Smooth muscle cell (in vitro differentiated cells): ENCODE results near the gene FTO. TPM values are rescaled to one million over a fixed set of nuclear protein-coding genes. Genes with fewer than 3 reads are reported as not detected.
A peak's percentile ranks its signal among the peaks of the same experiment; 100 is the strongest.

Source experiments
- DNase-seq: peaks from one replicate; lab custom pipeline; 2025; ENCODE audit not compliant: unreplicated experiment; lab: John Stamatoyannopoulos, UW
- H2AFZ ChIP-seq: fragments of 200-600 bp; sonication (generic); 2 replicates; pipeline ENCODE4 v1.6.0; 2016; ENCODE audit warnings: antibody characterized with exemption, low read depth, mild to moderate bottlenecking
- H3F3A ChIP-seq: fragments of 200-600 bp; sonication (generic); 2 replicates; pipeline ENCODE4 v1.6.0; 2017; ENCODE audit warnings: antibody characterized with exemption, low read depth
- H3K27ac ChIP-seq: fragments of 200-600 bp; sonication (generic); 2 replicates; pipeline ENCODE4 v1.5.1; 2016; ENCODE audit warnings: low read depth, mild to moderate bottlenecking
- H3K27me3 ChIP-seq: fragments of 200-600 bp; sonication (generic); 2 replicates; pipeline ENCODE4 v1.6.1; 2016; ENCODE audit warnings: low read depth, mild to moderate bottlenecking
- H3K36me3 ChIP-seq: fragments of 200-600 bp; sonication (generic); 2 replicates; pipeline ENCODE4 v1.5.1; 2016; ENCODE audit warnings: low read depth
- H3K4me1 ChIP-seq: fragments of 200-600 bp; sonication (generic); 2 replicates; pipeline ENCODE4 v1.5.1; 2016; ENCODE audit warnings: low read depth
- H3K4me2 ChIP-seq: fragments of 200-600 bp; sonication (generic); 2 replicates; pipeline ENCODE4 v1.6.0; 2016; ENCODE audit warnings: mild to moderate bottlenecking
- H3K4me3 ChIP-seq: fragments of 200-600 bp; sonication (generic); 2 replicates; pipeline ENCODE4 v1.5.1; 2016; ENCODE audit warnings: mild to moderate bottlenecking
- H3K79me2 ChIP-seq: fragments of 200-600 bp; sonication (generic); 2 replicates; pipeline ENCODE4 v1.6.0; 2016; ENCODE audit warnings: low read depth, mild to moderate bottlenecking
- H3K9ac ChIP-seq: fragments of 200-600 bp; sonication (generic); 2 replicates; pipeline ENCODE4 v1.6.0; 2016; ENCODE audit warnings: low read depth
- H3K9me3 ChIP-seq: fragments of 200-600 bp; sonication (generic); replicated peaks from 2 replicates; pipeline ENCODE4 v1.5.1; 2016; ENCODE audit warnings: low read depth
- H4K20me1 ChIP-seq: fragments of 200-600 bp; sonication (generic); 2 replicates; pipeline ENCODE4 v1.6.0; 2016; ENCODE audit warnings: low read depth
- WGBS: methylation state at CpG from one replicate; pipeline ENCODE4 v1.1.7; 2016; ENCODE audit warnings: low lambda C conversion rate; 5-methylcytosine and 5-hydroxymethylcytosine counted together
- polyA plus RNA-seq: library from polyadenylated mRNA; unstranded; fragments of >200 nt; fragmentation: Nextera tagmentation; extraction: Ambion mirVana; gene quantifications from 2 replicates; pipeline ENCODE4 v1.2.1, GENCODE V29; 2016
- total RNA-seq: library from RNA; depleted of rRNA; stranded (reverse); fragments of >200 nt; gene quantifications from 2 replicates; pipeline ENCODE4 v1.2.3, GENCODE V29; 2014
- TF ChIP-seq, protein P1 (sequence below): fragments of 200-600 bp; sonication (generic); IDR thresholded peaks from 2 replicates; pipeline ENCODE4 v1.5.1; 2017; ENCODE audit warnings: borderline replicate concordance, mild to moderate bottlenecking, antibody characterized with exemption; ENCODE audit not compliant: insufficient read depth, poor library complexity, severe bottlenecking

FTO gene
- total and polyA plus RNA-seq, 2 experiments from 2014 or later, result 81.1 to 89.9 TPM

DNA sequence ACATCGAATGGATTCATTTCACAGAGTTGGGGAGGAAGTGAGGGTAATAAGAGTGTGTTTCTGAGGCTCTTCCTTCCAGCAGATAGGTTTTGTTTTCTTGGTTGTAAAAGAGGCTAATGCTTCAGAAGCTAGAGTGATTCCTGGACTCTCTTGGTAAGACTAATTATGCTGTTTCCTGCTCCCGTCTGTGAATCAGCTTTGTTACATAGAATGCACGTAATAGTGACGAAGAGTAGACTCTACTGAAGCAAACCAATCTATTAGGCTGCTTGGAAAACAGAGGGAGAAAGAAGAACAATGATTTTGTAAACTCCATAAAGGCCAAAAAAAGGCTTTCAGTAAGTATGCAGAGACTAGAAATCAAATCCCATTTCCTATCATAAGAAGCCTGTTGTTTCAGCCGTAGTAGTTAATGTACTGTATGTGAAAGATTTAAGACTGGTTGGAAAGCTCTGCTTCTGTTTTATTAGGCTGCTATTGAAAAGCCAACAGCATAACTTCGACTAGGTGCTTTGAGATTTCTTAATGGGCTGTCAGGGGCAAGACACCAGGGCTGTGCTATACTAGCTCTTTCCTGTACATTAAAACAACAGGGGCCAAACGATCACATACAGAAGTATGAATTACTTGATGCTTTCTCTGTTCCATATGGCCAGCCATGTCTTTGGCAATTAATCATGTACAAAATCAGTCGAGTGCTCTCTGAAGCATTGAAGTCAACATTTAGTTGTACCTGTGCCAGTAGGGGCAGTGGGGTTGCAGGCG, 219.0 kb downstream of the FTO start:
- no peak for DNase-seq
- Histone ChIP-seq H3K4me3 (no peak overlapping the region), H4K20me1 (no peaks in the 10 kb centered on the region), H3K4me1 (peaks cover 41% of the 10 kb centered on the region), H3K9me3 (no peaks in the 10 kb centered on the region), H3K9ac (no peak overlapping the region), H3K79me2 (no peaks in the 10 kb centered on the region), H3K4me2 (peak overlapping the region; percentile 22), H2AFZ (no peak overlapping the region), H3K36me3 (no peaks in the 10 kb centered on the region), H3F3A (peaks cover 3% of the 10 kb centered on the region), H3K27me3 (no peaks in the 10 kb centered on the region), H3K27ac (peak overlapping the region; percentile 42)
- TF ChIP-seq, protein P1, sequence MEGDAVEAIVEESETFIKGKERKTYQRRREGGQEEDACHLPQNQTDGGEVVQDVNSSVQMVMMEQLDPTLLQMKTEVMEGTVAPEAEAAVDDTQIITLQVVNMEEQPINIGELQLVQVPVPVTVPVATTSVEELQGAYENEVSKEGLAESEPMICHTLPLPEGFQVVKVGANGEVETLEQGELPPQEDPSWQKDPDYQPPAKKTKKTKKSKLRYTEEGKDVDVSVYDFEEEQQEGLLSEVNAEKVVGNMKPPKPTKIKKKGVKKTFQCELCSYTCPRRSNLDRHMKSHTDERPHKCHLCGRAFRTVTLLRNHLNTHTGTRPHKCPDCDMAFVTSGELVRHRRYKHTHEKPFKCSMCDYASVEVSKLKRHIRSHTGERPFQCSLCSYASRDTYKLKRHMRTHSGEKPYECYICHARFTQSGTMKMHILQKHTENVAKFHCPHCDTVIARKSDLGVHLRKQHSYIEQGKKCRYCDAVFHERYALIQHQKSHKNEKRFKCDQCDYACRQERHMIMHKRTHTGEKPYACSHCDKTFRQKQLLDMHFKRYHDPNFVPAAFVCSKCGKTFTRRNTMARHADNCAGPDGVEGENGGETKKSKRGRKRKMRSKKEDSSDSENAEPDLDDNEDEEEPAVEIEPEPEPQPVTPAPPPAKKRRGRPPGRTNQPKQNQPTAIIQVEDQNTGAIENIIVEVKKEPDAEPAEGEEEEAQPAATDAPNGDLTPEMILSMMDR, result no peak
- WGBS, result 45% methylated on average over 9 of the region's 9 CpGs

DNA sequence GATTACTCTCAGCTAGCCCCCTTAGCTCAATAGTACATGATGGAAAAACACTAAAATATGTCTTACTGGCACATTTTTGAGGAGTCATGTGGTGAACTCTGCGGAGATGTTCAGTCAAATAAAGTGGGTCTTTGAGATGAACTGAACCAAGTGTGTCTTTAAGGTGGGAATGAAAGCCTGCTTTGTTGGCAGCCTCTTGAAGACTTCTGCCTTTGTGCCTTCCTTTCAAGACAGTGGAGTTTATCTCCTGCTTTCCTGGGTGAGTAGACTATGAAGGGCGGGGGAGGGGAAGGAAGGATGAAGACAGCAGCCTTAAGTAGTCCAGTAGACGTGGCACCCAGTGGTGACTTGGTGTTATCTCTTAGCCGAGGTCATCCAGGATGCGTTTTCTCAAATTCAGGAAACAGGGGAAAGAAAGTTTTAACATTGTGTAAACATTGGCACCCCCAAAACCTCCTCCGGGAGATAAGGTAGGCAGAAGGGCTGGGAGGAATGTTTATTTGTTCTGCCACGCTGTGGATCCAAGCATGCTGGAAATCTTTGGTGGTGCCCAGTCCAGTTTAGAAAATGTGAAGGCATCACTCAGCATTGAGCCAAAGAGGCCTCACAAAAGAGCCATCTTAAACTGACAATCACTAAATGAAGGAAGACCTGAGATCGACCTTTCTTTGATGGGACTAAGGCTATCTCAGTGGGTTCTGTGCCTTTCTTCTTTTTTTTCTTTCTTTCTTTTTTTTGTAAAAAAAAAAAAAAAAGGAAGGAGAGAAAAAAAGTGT, 220.6 kb downstream of the FTO start:
- peak overlapping the region; percentile 1 for H3K4me2 ChIP-seq
- H2AFZ ChIP-seq, result no peak overlapping the region
- H4K20me1 ChIP-seq, result no peaks in the 10 kb centered on the region
- no peaks in the 10 kb centered on the region for H3K9me3 ChIP-seq
- H3K4me1 ChIP-seq, result peaks cover 41% of the 10 kb centered on the region
- H3K4me3 ChIP-seq, result no peak overlapping the region
- no peaks in the 10 kb centered on the region for H3K79me2 ChIP-seq
- DNase-seq, result no peak
- H3K27ac ChIP-seq, result no peak overlapping the region
- peaks cover 3% of the 10 kb centered on the region for H3F3A ChIP-seq
- WGBS, result 45% methylated on average over 8 of the region's 8 CpGs
- no peak overlapping the region for H3K9ac ChIP-seq
- no peaks in the 10 kb centered on the region for H3K27me3 ChIP-seq
- H3K36me3 ChIP-seq, result no peaks in the 10 kb centered on the region
- TF ChIP-seq, protein P1, result no peak

DNA sequence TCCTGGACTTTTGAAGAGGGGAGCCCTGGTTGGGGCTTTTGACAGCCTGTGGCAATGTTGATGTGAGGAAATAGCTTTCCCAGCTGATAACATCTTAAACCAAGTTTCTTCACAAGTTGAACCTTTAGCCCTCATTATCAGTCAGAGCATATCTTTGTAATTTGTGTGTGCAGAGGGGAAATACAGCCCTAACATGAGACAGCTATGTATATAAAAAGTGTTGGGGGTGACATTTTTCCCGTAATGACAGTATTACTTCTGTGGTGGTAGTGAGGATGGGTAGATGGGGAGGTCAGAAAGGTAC, 221.1 kb downstream of the FTO start:
- TF ChIP-seq, protein P1, result no peak
- no peaks in the 10 kb centered on the region for H3K36me3 ChIP-seq
- no peaks in the 10 kb centered on the region for H3K9me3 ChIP-seq
- H3F3A ChIP-seq, result peaks cover 3% of the 10 kb centered on the region
- H2AFZ ChIP-seq, result no peak overlapping the region
- DNase-seq, result no peak
- no peak overlapping the region for H3K4me3 ChIP-seq
- H3K4me1 ChIP-seq, result peaks cover 41% of the 10 kb centered on the region
- H3K9ac ChIP-seq, result no peak overlapping the region
- H3K79me2 ChIP-seq, result no peaks in the 10 kb centered on the region
- peak overlapping the region; percentile 1 for H3K4me2 ChIP-seq
- WGBS, result 40% methylated on average over 1 of the region's 1 CpG
- no peaks in the 10 kb centered on the region for H3K27me3 ChIP-seq
- peak overlapping the region; percentile 7 for H3K27ac ChIP-seq
- H4K20me1 ChIP-seq, result no peaks in the 10 kb centered on the region

DNA sequence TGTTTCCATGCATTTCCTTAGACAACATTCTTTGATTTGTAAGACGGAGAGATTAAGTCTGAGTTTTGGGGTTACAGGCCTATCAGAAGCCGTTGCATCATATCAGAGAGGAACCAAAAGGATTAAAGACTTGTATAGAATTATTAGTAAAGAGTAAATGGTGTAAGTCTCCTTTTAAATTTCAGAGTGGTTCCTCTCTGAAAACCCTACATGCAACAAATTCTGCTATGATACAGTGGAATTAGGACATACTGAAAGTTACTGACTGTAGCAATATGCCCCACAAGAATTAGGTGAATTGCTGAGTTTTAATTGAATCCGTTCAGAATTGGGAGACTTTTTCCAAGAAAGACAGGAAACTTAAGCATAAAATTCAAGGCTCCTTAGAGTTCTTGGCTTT, 221.6 kb downstream of the FTO start:
- H3K4me2 ChIP-seq, result peak overlapping the region; percentile 1
- H3K4me3 ChIP-seq, result no peak overlapping the region
- H3K9me3 ChIP-seq, result no peaks in the 10 kb centered on the region
- no peaks in the 10 kb centered on the region for H3K36me3 ChIP-seq
- WGBS, result 74% methylated on average over 3 of the region's 3 CpGs
- H3K27me3 ChIP-seq, result no peaks in the 10 kb centered on the region
- no peak for DNase-seq
- H3K27ac ChIP-seq, result peak overlapping the region; percentile 7
- H3K9ac ChIP-seq, result no peak overlapping the region
- peaks cover 41% of the 10 kb centered on the region for H3K4me1 ChIP-seq
- H3K79me2 ChIP-seq, result no peaks in the 10 kb centered on the region
- no peak overlapping the region for H2AFZ ChIP-seq
- no peaks in the 10 kb centered on the region for H4K20me1 ChIP-seq
- peaks cover 3% of the 10 kb centered on the region for H3F3A ChIP-seq
- TF ChIP-seq, protein P1, result no peak
